Measurements from ENCODE around the gene SPATA45.
"Not testable (repeated sequence)": the region's sequence is repeated elsewhere in the genome, so short reads cannot be mapped to it uniquely, and the experiment has no call there.

The SPATA45 gene

GRCh38 chr1:212867192-212867591, 19.7 kb upstream of the SPATA45 start:
- no peak overlapping the region for H3K4me3 ChIP-seq (ENCODE audit: low read depth, low read length)
- no peak for DNase-seq (ENCODE audit: low read depth)
- TF ChIP-seq CTCF (IDR thresholded peaks at IDR 0.05; ENCODE audit: control insufficient read depth, extremely low read depth, insufficient read depth) = no peak

- no peak overlapping the region for H3K4me3 ChIP-seq (ENCODE audit: low read depth, low read length)
- no peak for TF ChIP-seq CTCF (IDR thresholded peaks at IDR 0.05; ENCODE audit: control insufficient read depth, extremely low read depth, insufficient read depth)
- no peak for DNase-seq (ENCODE audit: low read depth)
Measured at GRCh38 chr1:212864201-212864600, 16.8 kb upstream of the SPATA45 start.

GRCh38 chr1:212863345-212863744, 15.9 kb upstream of the SPATA45 start:
- not testable (repeated sequence) for H3K4me3 ChIP-seq (ENCODE audit: low read depth, low read length); DNase-seq (ENCODE audit: low read depth)

- no peak for TF ChIP-seq CTCF (IDR thresholded peaks at IDR 0.05; ENCODE audit: control insufficient read depth, extremely low read depth, insufficient read depth)
- H3K4me3 ChIP-seq (ENCODE audit: low read depth, low read length) = no peak overlapping the region
- DNase-seq (ENCODE audit: low read depth) = no peak
Measured at GRCh38 chr1:212862111-212862690, 14.8 kb upstream of the SPATA45 start.

GRCh38 chr1:212860713-212861581, 13.5 kb upstream of the SPATA45 start:
- peak; percentile 70 for DNase-seq (ENCODE audit: low read depth)
- no peak for TF ChIP-seq CTCF (IDR thresholded peaks at IDR 0.05; ENCODE audit: control insufficient read depth, extremely low read depth, insufficient read depth)
- no peak overlapping the region; the same call in 1 of the 2 replicates for H3K4me3 ChIP-seq (ENCODE audit: low read depth, low read length)

- TF ChIP-seq CTCF (IDR thresholded peaks at IDR 0.05; ENCODE audit: control insufficient read depth, extremely low read depth, insufficient read depth) = no peak
- no peak for DNase-seq (ENCODE audit: low read depth)
- H3K4me3 ChIP-seq (ENCODE audit: low read depth, low read length) = peak overlapping the region; percentile 83
Measured at GRCh38 chr1:212858461-212859265, 11.2 kb upstream of the SPATA45 start.

- H3K4me3 ChIP-seq (ENCODE audit: low read depth, low read length) = peak within 1 kb of the TSS; percentile 83
- TF ChIP-seq CTCF (IDR thresholded peaks at IDR 0.05; ENCODE audit: control insufficient read depth, extremely low read depth, insufficient read depth) = no peak
- peak; percentile 81 for DNase-seq (ENCODE audit: low read depth)
Measured at GRCh38 chr1:212857992-212858460, 10.6 kb upstream of the SPATA45 start, which contains the start of gene FLVCR1. TSS of gene FLVCR1 (plus strand) at chr1:212858275. CDS start at chr1:212858453, 178 bp downstream.
